ENCODE results near the gene SNX11. TPM values are rescaled to one million over a fixed set of nuclear protein-coding genes. Genes with fewer than 3 reads are reported as not detected.
"Not testable (repeated sequence)": the region's sequence is repeated elsewhere in the genome, so short reads cannot be mapped to it uniquely, and the experiment has no call there.

The SNX11 gene, protein sequence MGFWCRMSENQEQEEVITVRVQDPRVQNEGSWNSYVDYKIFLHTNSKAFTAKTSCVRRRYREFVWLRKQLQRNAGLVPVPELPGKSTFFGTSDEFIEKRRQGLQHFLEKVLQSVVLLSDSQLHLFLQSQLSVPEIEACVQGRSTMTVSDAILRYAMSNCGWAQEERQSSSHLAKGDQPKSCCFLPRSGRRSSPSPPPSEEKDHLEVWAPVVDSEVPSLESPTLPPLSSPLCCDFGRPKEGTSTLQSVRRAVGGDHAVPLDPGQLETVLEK
- total RNA-seq (2014; rRNA removed): 9.4 and 13.1 TPM in 2 replicates
- polyA plus RNA-seq (2012): 19.1 TPM

DNA sequence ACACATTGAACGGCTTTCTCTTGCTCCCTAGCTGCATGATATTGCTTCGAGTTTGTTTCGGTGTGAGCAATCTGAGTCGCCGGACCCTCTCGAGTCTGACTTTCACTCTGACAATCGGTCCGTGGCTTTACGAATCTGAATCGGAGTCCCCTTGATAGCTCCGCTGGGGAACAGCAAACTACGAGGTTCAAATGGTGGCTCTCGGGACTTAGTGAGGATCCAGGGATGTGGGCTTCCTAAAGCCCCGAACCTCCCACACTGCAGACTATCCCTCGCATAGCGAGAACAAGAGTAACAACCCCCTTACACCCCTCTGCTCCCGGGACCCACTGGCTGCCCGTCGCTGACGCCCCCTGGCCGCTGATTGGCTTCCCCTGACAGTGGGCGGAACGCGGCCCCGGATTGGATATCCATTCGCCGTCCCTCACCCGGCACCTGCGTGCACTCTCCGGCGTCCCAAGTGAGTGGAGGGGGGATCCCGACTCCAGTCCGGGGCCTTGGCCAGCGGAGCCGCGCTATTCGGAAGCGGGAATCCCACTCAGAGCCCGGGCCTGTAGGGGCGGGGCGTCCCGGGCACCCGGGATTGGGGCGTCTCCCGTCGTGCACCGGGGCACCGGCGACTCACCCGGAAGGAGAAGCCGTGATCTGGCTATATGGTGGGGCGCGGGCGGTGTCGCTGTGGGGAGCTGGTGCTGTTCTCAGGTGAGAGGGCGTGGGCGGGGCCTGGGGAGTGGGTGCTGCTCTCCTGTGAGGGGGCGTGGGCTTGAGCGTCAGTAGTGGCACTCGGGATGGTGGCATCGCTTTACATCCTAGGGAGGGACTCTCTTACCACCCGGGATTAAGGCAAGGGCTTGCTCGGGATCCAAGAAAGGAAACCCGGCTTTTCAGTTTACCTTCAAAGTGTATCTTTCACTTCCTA lies at the start of gene SNX11:
TSS of gene SNX11 (plus strand) at position 630 of the 919 bp plus-strand sequence. CDS start 4,278 bp downstream, outside the sequence.
- DNase-seq (ENCODE audit: low read depth): peak; percentile 82

GRCh38 chr17:48058393-48059124 lies 49.0 kb upstream of the SNX11 start:
- no peak for DNase-seq (ENCODE audit: low read depth)

GRCh38 chr17:48059125-48059668 lies 48.4 kb upstream of the SNX11 start:
- DNase-seq (ENCODE audit: low read depth): no peak

- no peak for DNase-seq (ENCODE audit: low read depth)
These were observed 47.3 kb upstream of the SNX11 start for GRCh38 chr17:48060249-48060648.

DNA sequence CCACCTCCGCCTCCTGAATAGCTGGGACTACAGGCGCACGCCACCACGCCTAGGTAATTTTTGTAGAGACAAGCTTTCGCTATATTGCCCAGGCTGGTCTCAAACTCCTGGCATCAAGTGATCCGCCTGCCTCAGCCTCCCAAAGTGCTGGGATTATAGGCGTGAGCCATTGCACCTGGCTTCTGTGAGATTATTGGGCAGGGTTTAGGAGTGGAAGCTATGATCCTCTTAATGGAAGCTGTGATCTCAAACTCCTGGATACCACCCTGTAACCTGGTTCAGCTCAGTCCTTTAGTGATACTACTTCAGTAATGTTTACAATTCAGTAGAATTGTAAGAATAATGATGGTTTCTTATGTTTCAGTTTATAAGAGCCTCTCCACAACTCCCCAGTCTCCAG lies 45.3 kb upstream of the SNX11 start:
- no peak for DNase-seq (ENCODE audit: low read depth)

DNA sequence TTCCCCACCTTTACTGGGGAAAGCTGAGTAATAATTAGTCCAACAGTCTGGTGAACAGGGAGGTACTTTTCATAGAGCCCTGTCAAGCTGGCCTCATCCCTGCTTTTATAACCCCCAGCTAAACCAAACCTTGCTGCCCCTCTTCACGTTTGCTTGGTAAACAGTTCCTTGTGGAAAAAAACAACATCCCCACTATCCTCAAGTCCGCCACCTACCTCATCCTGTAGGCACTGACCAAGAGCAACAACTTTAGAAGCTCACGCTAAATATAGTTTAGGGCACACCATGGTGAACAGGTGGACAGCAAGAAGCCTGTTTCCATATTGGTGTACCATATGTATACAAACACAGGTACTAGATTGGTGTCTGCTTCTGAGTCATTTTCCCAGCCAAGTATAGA lies 42.9 kb upstream of the SNX11 start:
- no peak for DNase-seq (ENCODE audit: low read depth)

DNA sequence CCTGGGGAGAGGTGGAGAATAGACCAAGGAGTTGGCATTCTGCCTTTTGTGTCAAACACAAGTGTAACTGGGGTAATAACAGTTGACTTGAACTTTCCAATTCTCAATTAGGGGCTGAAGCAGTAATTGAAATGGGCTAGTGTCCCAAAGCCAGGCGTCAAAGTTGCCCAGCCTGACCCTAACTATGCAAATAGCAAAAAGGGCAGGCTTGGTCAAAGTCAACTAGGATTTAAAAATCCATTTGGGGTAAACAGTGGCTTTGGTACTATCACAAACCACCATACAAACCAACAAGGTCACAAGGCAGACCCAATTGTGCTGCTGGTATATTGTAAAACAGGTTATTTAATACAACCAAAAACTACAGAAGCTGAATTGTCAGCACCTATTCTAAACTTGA lies 41.4 kb upstream of the SNX11 start:
- no peak for DNase-seq (ENCODE audit: low read depth)

GRCh38 chr17:48066656-48067055 lies 40.9 kb upstream of the SNX11 start:
- no peak for DNase-seq (ENCODE audit: low read depth)

DNA sequence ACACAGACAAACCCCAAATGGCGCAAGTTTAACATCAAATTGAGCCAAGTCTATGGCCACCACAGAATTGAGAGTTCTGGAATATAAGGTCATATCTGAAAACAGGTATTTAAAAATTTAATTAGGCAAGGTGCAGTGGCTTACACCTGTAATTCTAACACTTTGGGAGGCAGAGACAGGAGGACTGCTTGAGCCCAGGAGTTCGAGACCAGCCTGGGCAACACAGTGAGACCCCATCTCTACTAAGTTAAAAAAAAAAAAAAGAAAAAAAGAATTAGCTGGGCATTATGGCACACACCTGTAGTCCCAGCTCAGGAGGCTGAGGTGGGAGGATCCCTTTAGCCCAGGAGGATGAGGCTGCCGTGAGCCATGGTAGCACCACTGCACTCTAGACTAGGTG lies 40.3 kb upstream of the SNX11 start:
- no peak for DNase-seq (ENCODE audit: low read depth)

DNA sequence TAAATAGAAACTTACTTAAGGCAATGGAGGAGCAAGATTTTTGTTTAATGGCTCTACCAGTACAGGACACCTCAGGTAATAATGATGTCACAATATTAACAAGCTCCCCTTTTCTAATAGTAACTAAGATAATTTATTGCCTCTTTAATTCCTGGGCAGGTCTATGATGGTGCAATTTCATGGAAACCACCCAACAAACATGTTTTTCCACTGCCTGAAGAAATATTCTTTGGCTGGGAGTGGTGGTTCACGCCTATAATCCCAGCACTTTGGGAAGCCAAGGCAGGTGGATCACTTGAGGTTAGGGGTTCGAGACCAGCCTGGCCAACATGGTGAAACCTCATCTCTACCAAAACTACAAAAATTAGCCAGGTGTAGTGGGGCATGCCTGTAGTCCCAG lies 39.8 kb upstream of the SNX11 start:
- not testable (repeated sequence) for DNase-seq (ENCODE audit: low read depth)

DNA sequence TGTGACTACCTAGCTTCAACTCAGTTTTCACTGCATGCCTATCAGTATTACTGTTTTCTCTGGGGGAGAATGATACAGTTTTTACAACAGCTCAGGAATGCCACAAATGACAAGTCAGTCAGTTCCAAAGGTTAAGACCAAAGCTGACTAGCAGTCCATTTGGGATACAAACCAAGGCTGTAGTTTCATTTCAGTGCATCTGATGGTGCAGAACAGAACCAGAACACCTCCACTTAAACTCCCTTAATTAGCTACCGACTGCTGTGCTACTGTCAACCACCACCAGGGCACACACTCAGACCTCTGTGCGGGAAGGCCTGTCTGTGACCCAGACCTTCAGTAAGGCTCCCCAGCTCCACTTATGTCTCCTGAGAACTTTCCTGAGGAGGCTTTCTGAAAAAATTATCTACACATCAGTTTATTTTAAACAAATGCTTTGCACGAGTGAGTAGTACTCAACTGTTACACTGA lies 39.0 kb upstream of the SNX11 start:
- DNase-seq (ENCODE audit: low read depth): peak; percentile 60

GRCh38 chr17:48070195-48070594 lies 37.4 kb upstream of the SNX11 start:
- DNase-seq (ENCODE audit: low read depth): no peak

DNA sequence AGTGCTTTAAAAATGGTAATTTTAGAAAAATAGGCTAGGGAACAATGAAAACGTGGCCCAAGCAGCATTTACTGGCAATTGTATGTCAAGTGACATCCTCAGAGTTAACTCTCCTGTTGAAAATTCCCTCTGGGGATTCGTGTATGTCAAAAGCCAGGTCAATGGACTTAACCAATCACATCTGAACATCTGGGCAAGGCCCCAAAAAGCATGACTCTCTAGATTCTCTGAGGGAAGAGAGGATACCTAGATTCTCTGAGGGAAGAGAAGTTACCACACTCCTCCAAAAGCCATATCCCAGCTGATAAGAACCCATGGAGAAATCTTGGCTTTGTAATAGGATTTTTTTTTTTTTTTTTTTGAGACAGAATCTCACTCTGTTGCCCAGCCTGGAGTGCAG lies 35.9 kb upstream of the SNX11 start:
- DNase-seq (ENCODE audit: low read depth): no peak

DNA sequence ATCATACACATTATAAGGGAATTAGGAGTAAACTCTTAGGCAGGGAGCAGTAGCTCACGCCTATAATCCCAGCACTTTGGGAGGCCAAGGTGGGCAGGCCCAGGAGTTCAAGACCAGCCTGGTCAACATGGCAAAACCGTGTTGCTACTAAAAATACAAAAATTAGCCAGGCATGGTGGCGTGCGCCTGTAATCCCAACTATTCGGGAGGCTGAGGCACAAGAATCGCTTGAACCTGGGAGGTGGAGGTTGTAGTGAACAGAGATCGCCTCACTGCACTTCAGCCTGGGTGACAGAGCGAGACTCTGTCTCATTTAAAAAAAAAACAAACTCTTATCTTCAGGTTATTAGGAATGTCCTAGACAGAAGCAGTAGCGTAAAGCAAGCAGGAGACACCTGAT lies 34.8 kb upstream of the SNX11 start:
- not testable (repeated sequence) for DNase-seq (ENCODE audit: low read depth)

- not testable (repeated sequence) for DNase-seq (ENCODE audit: low read depth)
These were observed 33.9 kb upstream of the SNX11 start for GRCh38 chr17:48073566-48074094.

GRCh38 chr17:48074322-48075081 lies 33.1 kb upstream of the SNX11 start:
- peak; percentile 81 for DNase-seq (ENCODE audit: low read depth)

DNA sequence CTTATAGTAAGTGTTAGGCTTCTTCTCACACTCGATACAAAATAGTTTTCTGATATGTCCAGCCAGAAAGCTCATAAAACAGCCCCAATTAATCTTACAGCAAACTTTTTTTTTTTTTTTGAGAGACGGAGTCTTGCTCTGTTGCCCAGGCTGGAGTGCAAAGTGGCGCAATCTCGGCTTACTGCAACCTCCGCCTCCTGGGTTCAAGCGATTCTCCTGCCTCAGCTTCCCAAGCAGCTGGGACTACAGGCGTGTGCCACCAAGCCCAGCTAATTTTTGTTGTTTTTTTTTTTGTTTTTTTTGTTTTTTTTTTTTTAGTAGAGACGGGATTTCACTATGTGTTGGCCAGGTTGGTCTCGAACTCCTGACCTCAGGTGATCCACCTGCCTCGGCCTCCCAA lies 30.4 kb upstream of the SNX11 start:
- not testable (repeated sequence) for DNase-seq (ENCODE audit: low read depth)

DNA sequence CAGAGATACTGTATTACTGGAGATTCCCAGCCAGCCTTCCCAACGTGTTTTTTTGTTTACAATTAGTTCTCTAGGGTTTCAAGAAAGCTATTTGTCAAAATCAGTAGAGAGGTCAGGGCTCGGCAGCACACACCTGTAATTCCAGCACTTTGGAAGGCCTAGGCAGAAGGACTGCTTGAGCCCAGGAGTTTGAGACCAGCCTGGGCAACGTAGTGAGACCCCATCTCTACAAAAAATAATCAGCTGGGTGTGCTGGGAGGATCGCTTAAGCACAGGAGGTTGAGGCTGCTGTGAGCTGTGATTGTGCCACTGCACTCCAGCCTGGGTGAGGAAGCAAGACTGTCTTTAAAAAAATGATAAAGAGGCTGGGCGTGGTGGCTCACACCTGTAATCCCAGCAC lies 25.7 kb upstream of the SNX11 start:
- DNase-seq (ENCODE audit: low read depth): no peak

DNA sequence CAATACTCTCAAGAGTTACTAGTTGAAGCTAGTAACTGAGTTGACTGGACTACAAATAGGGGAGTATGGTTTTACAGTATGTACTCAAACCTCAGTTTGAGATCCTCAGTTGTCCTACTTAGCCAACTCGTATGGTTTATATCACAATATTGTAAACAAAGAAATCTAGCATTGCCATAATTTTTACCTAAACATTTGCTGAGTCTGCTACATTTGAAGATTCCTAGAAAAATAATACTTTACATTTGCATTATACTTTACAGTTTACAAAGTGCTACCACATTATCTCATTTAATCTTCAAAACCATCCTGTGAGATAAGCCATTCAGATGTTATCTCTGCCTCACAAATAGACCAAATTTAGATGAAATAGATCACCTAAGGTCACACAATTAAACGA lies 22.6 kb upstream of the SNX11 start:
- DNase-seq (ENCODE audit: low read depth): no peak

GRCh38 chr17:48093341-48094045 lies 14.1 kb upstream of the SNX11 start:
- no peak for DNase-seq (ENCODE audit: low read depth)

Data from LHCN-M2 (cell line).